Aorta (tissue), 5 donors: ENCODE results near the gene TFIP11. TPM values are rescaled to one million over a fixed set of nuclear protein-coding genes. Genes with fewer than 3 reads are reported as not detected.

Experiments
- ATAC-seq: fragments of 200-7000 bp; cut with Tn5 transposase; one replicate; pipeline ENCODE4 v1.9.1; 2022; ENCODE audit warnings: moderate library complexity; ENCODE audit not compliant: low FRiP score
- DNase-seq, 2 donors: peaks; one replicate each; pipeline ENCODE4 v3.0.0-alpha.2; 2020
- H3K27ac ChIP-seq, 2 donors: one replicate each; pipeline ENCODE4 v1.5.1; 2013; ENCODE audit warnings: low read length in 2 of 2, mild to moderate bottlenecking in 2 of 2, moderate library complexity in 2 of 2, control low read depth in 1 of 2, inconsistent platforms in 1 of 2, low read depth in 1 of 2
- H3K27me3 ChIP-seq, 2 donors: one replicate each; pipeline ENCODE4 v1.6.1; 2013; ENCODE audit warnings: control low read depth in 1 of 2, low read length in 1 of 2, mild to moderate bottlenecking in 1 of 2, moderate library complexity in 1 of 2; ENCODE audit not compliant: insufficient read depth in 2 of 2, control insufficient read depth in 1 of 2
- H3K36me3 ChIP-seq, 2 donors: one replicate each; pipeline ENCODE4 v1.6.1; 2013; ENCODE audit warnings: control low read depth in 1 of 2, low read length in 1 of 2, mild to moderate bottlenecking in 1 of 2; ENCODE audit not compliant: insufficient read depth in 2 of 2, control insufficient read depth in 1 of 2
- H3K4me1 ChIP-seq, 2 donors: one replicate each; pipeline ENCODE4 v1.6.1; 2013; ENCODE audit warnings: low read length in 2 of 2, control low read depth in 1 of 2, mild to moderate bottlenecking in 1 of 2, moderate library complexity in 1 of 2; ENCODE audit not compliant: insufficient read depth in 2 of 2, control insufficient read depth in 1 of 2
- H3K4me3 ChIP-seq, 2 donors: one replicate each; pipeline ENCODE4 v1.5.1; 2013; ENCODE audit warnings: low read length in 2 of 2, control low read depth in 1 of 2, mild to moderate bottlenecking in 1 of 2
- H3K9me3 ChIP-seq: one replicate; pipeline ENCODE4 v1.6.1; 2013; ENCODE audit warnings: mild to moderate bottlenecking, low read length; ENCODE audit not compliant: control insufficient read depth
- WGBS, 2 donors: extraction: QIAGEN DNeasy Blood & Tissue Kit; methylation state at CpG; one replicate each; pipeline ENCODE4 v1.1.7; 2013; 5-methylcytosine and 5-hydroxymethylcytosine counted together
- intact Hi-C, 2 donors: fragments of 100-400 bp; cut with DNase I; formaldehyde crosslinking; loops; one replicate each; pipeline versions ENCODE4 v1.14.2 to v1.15.0; 2022
- polyA plus RNA-seq, 2 donors: library from polyadenylated mRNA; stranded (reverse); fragments of 200-250 nt; gene quantifications; one replicate each; pipeline ENCODE4 v1.2.3, GENCODE V29; 2013
- total RNA-seq, 2 donors: library from RNA; stranded (reverse); fragmentation: NEBNext Ultra II Directional; extraction: Animal tissue kit (Norgen Biotek cat#: 25700); gene quantifications; one replicate each; pipeline ENCODE4 v1.2.1, GENCODE V29; 2021
- donor health status: healthy with polysubstance abuse.
- donor health status: Bipolar disorder and iron deficiency.
- donor health status: DM: no; HTN: no; CAD: no.
- donor health status: DM: no; HTN: no; CAD: no.
- donor health status: DM: yes; HTN: yes; CAD: no.

The TFIP11 gene
- total and polyA plus RNA-seq, 4 donors, result 6.1 to 31.4 (median 26.2) TPM

- DNase-seq, result no peak
- intact Hi-C loops, result no loop called here
- Histone ChIP-seq H3K27me3 (no peaks in the 10 kb centered on the region), H3K36me3 (no peaks in the 10 kb centered on the region), H3K27ac (no peak overlapping the region), H3K4me1 (no peaks in the 10 kb centered on the region), H3K9me3 (no peaks in the 10 kb centered on the region), H3K4me3 (no peak overlapping the region)
- WGBS, 2 donors, result 80 to 86% methylated on average over 4 of the region's 4 CpGs
- no peak for ATAC-seq
These were observed 10.3 kb upstream of the TFIP11 start for GRCh38 chr22:26522592-26522991.

- no peaks in the 10 kb centered on the region for H3K36me3 ChIP-seq
- no peak overlapping the region for H3K4me3 ChIP-seq
- 88 to 93% methylated on average over 2 of the region's 2 CpGs for WGBS, 2 donors
- H3K9me3 ChIP-seq, result no peaks in the 10 kb centered on the region
- H3K4me1 ChIP-seq, result no peaks in the 10 kb centered on the region
- intact Hi-C loops, result no loop called here
- H3K27me3 ChIP-seq, result no peaks in the 10 kb centered on the region
- H3K27ac ChIP-seq, result no peak overlapping the region
- DNase-seq (no peak), ATAC-seq (no peak)
These were observed 9.7 kb upstream of the TFIP11 start for GRCh38 chr22:26522012-26522411.

- intact Hi-C loops, result no loop called here
- ATAC-seq (no peak), DNase-seq (no peak)
- Histone ChIP-seq H3K4me3 (no peak overlapping the region), H3K9me3 (no peaks in the 10 kb centered on the region), H3K36me3 (no peaks in the 10 kb centered on the region), H3K27ac (no peak overlapping the region), H3K4me1 (peaks cover 0 to 4% of the 10 kb centered on the region in 2 donors), H3K27me3 (no peaks in the 10 kb centered on the region)
- WGBS, 2 donors, result 96 to 97% methylated on average over 5 of the region's 5 CpGs
These were observed 5.2 kb upstream of the TFIP11 start for GRCh38 chr22:26517429-26517828.

GRCh38 chr22:26516503-26516902, 4.2 kb upstream of the TFIP11 start:
- peaks cover 0 to 4% of the 10 kb centered on the region in 2 donors for H3K4me1 ChIP-seq
- no peaks in the 10 kb centered on the region for H3K27me3 ChIP-seq
- H3K36me3 ChIP-seq, result no peaks in the 10 kb centered on the region
- no peak overlapping the region for H3K27ac ChIP-seq
- DNase-seq, result no peak
- ATAC-seq, result no peak
- H3K9me3 ChIP-seq, result no peaks in the 10 kb centered on the region
- 82 to 95% methylated on average over 1 of the region's 1 CpG for WGBS, 2 donors
- intact Hi-C loops, result no loop called here
- H3K4me3 ChIP-seq, result no peak overlapping the region

GRCh38 chr22:26515931-26516330, 3.7 kb upstream of the TFIP11 start:
- no peaks in the 10 kb centered on the region for H3K27me3 ChIP-seq
- DNase-seq (no peak), ATAC-seq (no peak)
- H3K27ac ChIP-seq, result no peak overlapping the region
- H3K4me1 ChIP-seq, result peaks cover 0 to 4% of the 10 kb centered on the region in 2 donors
- H3K4me3 ChIP-seq, result no peak overlapping the region
- no peaks in the 10 kb centered on the region for H3K9me3 ChIP-seq
- 69 to 76% methylated on average over 3 of the region's 3 CpGs for WGBS, 2 donors
- no peaks in the 10 kb centered on the region for H3K36me3 ChIP-seq
- intact Hi-C loops, result no loop called here

GRCh38 chr22:26514419-26515161, 2.3 kb upstream of the TFIP11 start:
- ATAC-seq, result no peak
- H3K27ac ChIP-seq, result no peak overlapping the region
- no peak overlapping the region for H3K4me3 ChIP-seq
- intact Hi-C loops, result no loop called here
- H3K36me3 ChIP-seq, result peaks cover 0 to 3% of the 10 kb centered on the region in 2 donors
- WGBS, 2 donors, result 94 to 96% methylated on average over 12 of the region's 12 CpGs
- DNase-seq, result no peak
- no peaks in the 10 kb centered on the region for H3K9me3 ChIP-seq
- H3K4me1 ChIP-seq, result peaks cover 0 to 4% of the 10 kb centered on the region in 2 donors
- no peaks in the 10 kb centered on the region for H3K27me3 ChIP-seq

- Histone ChIP-seq H3K27me3 (no peaks in the 10 kb centered on the region), H3K27ac (no peak overlapping the region), H3K4me1 (peaks cover 0 to 4% of the 10 kb centered on the region in 2 donors), H3K4me3 (no peak overlapping the region), H3K36me3 (peaks cover 0 to 6% of the 10 kb centered on the region in 2 donors), H3K9me3 (no peaks in the 10 kb centered on the region)
- WGBS, 2 donors, result 63 to 68% methylated on average over 1 of the region's 1 CpG
- DNase-seq, result no peak
- ATAC-seq, result no peak
- intact Hi-C loops, result loop anchor here (2.0 kb wide), 1 partner anchor 77 kb away; the partner anchor contains the start of gene TPST2 (in 2 of the 2)
These were observed 1.6 kb upstream of the TFIP11 start for GRCh38 chr22:26513838-26514237.

GRCh38 chr22:26508148-26508547, 4.1 kb downstream of the TFIP11 start:
- no peak overlapping the region for H3K27ac ChIP-seq
- H3K27me3 ChIP-seq, result no peaks in the 10 kb centered on the region
- H3K9me3 ChIP-seq, result no peaks in the 10 kb centered on the region
- ATAC-seq, result no peak
- intact Hi-C loops, result no loop called here
- no peak overlapping the region for H3K4me3 ChIP-seq
- peaks cover 14 to 19% of the 10 kb centered on the region in 2 donors for H3K36me3 ChIP-seq
- DNase-seq, result no peak
- H3K4me1 ChIP-seq, result peaks cover 0 to 4% of the 10 kb centered on the region in 2 donors

- 59 to 63% methylated on average over 1 of the region's 1 CpG for WGBS, 2 donors
- no peak for DNase-seq
- intact Hi-C loops, result no loop called here
These were observed 8.5 kb downstream of the TFIP11 start for GRCh38 chr22:26503758-26504157.

More at GRCh38 chr22:26503758-26504157, 8.5 kb downstream of the TFIP11 start:
- Histone ChIP-seq H3K4me3 (no peak overlapping the region), H3K36me3 (peaks cover 14 to 22% of the 10 kb centered on the region in 2 donors), H3K27ac (no peak overlapping the region), H3K9me3 (no peaks in the 10 kb centered on the region), H3K27me3 (no peaks in the 10 kb centered on the region), H3K4me1 (no peaks in the 10 kb centered on the region)
- ATAC-seq, result no peak
